GM12873 (cell line): Measurements from ENCODE around the gene MT1HL1.

ENCODE experiments used
- CTCF ChIP-seq: IDR thresholded peaks from 2 replicates; pipeline ENCODE4 v1.5.1; 2012; ENCODE audit warnings: low read depth, mild to moderate bottlenecking, moderate library complexity, low read length, control low read depth; ENCODE audit not compliant: insufficient read depth; ENCODE audit errors: missing control alignments

The MT1HL1 gene

GRCh38 chr1:237016626-237017025 is 12.4 kb upstream of the MT1HL1 start:
- no peak for TF ChIP-seq CTCF

GRCh38 chr1:237013608-237014007 is 9.4 kb upstream of the MT1HL1 start:
- no peak for TF ChIP-seq CTCF

- TF ChIP-seq CTCF, result no peak
These were observed 8.6 kb upstream of the MT1HL1 start for GRCh38 chr1:237012788-237013383.

- TF ChIP-seq CTCF, result no peak
These were observed 8.1 kb upstream of the MT1HL1 start for GRCh38 chr1:237012361-237012760.

GRCh38 chr1:237011432-237011831 is 7.2 kb upstream of the MT1HL1 start:
- no peak for TF ChIP-seq CTCF

- TF ChIP-seq CTCF, result no peak
These were observed 5.4 kb upstream of the MT1HL1 start for GRCh38 chr1:237009611-237010010.

- no peak for TF ChIP-seq CTCF
These were observed 3.1 kb upstream of the MT1HL1 start for GRCh38 chr1:237007147-237007881.
